ENCODE data around the gene RAI1. TPM values are rescaled to one million over a fixed set of nuclear protein-coding genes. Genes with fewer than 3 reads are reported as not detected.
A peak's percentile ranks its signal among the peaks of the same experiment; 100 is the strongest.

The RAI1 gene
- total and polyA plus RNA-seq, 12 donors: 4.2 to 37.3 (median 26.9) TPM

GRCh38 chr17:17724307-17725010 lies 43.2 kb downstream of the RAI1 start:
- Histone ChIP-seq H3K4me1 (replicated peaks in 1 of 2) (peaks cover 44 to 73% of the 10 kb centered on the region in 2 donors), H3K9me3 (replicated peaks in 1 of 3) (no peaks in the 10 kb centered on the region), H3K4me3 (peak overlapping the region in 2 of 4 donors; percentile 26 to 71), H3K27me3 (no peaks in the 10 kb centered on the region), H3K36me3 (replicated peaks in 1 of 2) (no peaks in the 10 kb centered on the region), H3K27ac (peak overlapping the region in 3 of 5 donors; percentile 13 to 87 (median 84))
- TF ChIP-seq POLR2A (IDR thresholded peaks at IDR 0.05) (no peak), CTCF (IDR thresholded peaks at IDR 0.05) (no peak)
- DNase-seq: peak in 3 of 7 donors; percentile 45 to 72 (median 58)
- 0 to 2% (median 1%) methylated on average over 12 to 53 of the region's 53 CpGs for WGBS, 4 donors
- intact Hi-C loops (cut with DNase I): no loop called here

- Histone ChIP-seq H3K36me3 (replicated peaks in 1 of 2) (no peaks in the 10 kb centered on the region), H3K4me3 (peak overlapping the region in 2 of 4 donors; percentile 26 to 71), H3K4me1 (replicated peaks in 1 of 2) (peaks cover 44 to 81% of the 10 kb centered on the region in 2 donors), H3K9me3 (replicated peaks in 1 of 3) (no peaks in the 10 kb centered on the region), H3K27ac (peak overlapping the region in 4 of 5 donors; percentile 13 to 87 (median 57)), H3K27me3 (no peaks in the 10 kb centered on the region)
- WGBS, 4 donors: 19 to 27% (median 23%) methylated on average over 21 to 36 of the region's 36 CpGs
- peak in 4 of 7 donors; percentile 46 to 76 (median 64) for DNase-seq
- intact Hi-C loops (cut with DNase I): no loop called here
- TF ChIP-seq CTCF (IDR thresholded peaks at IDR 0.05) (no peak), POLR2A (IDR thresholded peaks at IDR 0.05) (no peak)
Observed at GRCh38 chr17:17725011-17725751, 43.9 kb downstream of the RAI1 start.

- Histone ChIP-seq H3K27me3 (no peaks in the 10 kb centered on the region), H3K36me3 (replicated peaks in 1 of 2) (no peaks in the 10 kb centered on the region), H3K27ac (peak overlapping the region; percentile 13 to 87 (median 30)), H3K4me3 (no peak overlapping the region), H3K4me1 (replicated peaks in 1 of 2) (peaks cover 44 to 88% of the 10 kb centered on the region in 2 donors), H3K9me3 (replicated peaks in 1 of 3) (no peaks in the 10 kb centered on the region)
- WGBS, 4 donors: 35 to 59% (median 41%) methylated on average over 7 of the region's 7 CpGs
- no peak for TF ChIP-seq POLR2A (IDR thresholded peaks at IDR 0.05)
- no peak for TF ChIP-seq CTCF (IDR thresholded peaks at IDR 0.05)
- intact Hi-C loops (cut with DNase I): no loop called here
- peak in 1 of 7 donors; percentile 55 for DNase-seq
Observed at GRCh38 chr17:17725752-17726457, 44.6 kb downstream of the RAI1 start.

Measured in adrenal gland (tissue), 12 donors.